HG02938 (cell line): ENCODE results near the gene ANKRD34A.

ENCODE experiments used
- ATAC-seq: cut with Tn5 transposase; IDR thresholded peaks from one replicate; pipeline ENCODE4 v1.9.1; 2021; ENCODE audit warnings: mild to moderate bottlenecking, moderate library complexity; ENCODE audit not compliant: unreplicated experiment

The ANKRD34A gene

GRCh38 chr1:145991735-145992412, 27.5 kb upstream of the ANKRD34A start:
- ATAC-seq = no peak

- no peak for ATAC-seq
Observed at GRCh38 chr1:145990249-145990855, 26.0 kb upstream of the ANKRD34A start.

DNA sequence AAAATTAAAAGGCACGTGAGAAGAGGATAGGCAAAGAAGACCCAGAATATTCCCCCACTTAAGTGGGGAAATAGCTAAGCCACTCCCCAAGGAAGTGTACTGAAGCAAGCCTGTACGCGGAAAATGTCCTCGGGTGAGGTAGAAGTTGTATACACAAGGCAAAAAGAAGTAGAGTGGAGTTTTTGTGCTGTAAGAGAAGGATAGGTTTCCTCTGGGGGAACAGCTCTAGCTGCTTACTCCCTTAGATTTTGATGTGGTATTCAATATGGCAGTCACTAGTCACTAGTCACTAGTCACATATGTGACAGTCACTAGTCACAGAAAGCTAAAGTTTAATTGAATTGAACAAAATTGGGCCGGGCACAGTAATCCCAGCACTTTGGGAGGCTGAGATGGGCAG, 24.4 kb upstream of the ANKRD34A start:
- ATAC-seq = no peak

- no peak for ATAC-seq
Observed at GRCh38 chr1:145987926-145988325, 23.6 kb upstream of the ANKRD34A start.

GRCh38 chr1:145986551-145986950, 22.2 kb upstream of the ANKRD34A start:
- no peak for ATAC-seq

GRCh38 chr1:145985502-145986439, 21.4 kb upstream of the ANKRD34A start:
- ATAC-seq = no peak

DNA sequence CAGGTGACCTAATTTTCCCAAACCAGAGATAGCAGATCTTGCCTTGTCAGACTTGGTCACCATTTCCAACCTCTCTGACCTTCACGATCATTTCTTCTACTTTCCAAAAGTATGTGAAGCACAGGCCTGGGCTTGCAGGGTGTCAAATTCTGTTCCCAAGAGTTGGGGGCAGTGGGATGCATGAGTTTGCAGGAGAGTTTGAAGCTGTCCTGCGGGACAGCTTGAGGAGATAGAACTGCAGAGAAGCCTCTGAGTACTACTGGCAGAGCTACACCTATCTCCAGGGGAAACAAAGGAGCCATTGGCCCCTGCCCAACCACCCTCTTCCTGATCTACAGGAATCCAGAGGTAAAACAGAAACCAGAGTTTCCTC, 20.7 kb upstream of the ANKRD34A start:
- ATAC-seq = no peak

GRCh38 chr1:145983960-145984830, 19.8 kb upstream of the ANKRD34A start:
- ATAC-seq = no peak

DNA sequence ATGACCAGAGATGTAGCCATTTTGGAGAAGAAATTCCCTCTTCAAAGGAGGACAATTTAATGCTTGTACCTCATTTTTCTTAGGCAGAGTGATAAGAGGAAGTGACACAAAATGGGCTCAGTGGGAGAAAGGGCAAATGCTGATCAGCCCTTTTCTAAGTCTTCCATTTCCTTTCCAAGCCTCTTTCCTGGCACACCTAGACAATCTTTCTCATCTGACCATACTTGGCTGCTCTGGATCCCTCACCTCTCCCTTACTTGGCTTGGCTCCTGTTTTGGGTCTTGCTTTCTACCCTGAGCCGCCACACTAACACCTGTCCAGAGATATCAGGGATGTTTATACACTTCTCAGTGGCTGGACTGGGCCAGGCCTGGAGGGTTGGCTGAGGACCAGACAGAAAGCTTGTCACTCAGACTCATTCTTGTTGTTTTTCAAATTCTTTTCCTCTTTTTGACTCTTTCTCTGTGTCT, 18.9 kb upstream of the ANKRD34A start:
- ATAC-seq = no peak

- no peak for ATAC-seq
Observed at GRCh38 chr1:145982010-145982723, 17.8 kb upstream of the ANKRD34A start.

GRCh38 chr1:145980457-145980994, 16.2 kb upstream of the ANKRD34A start:
- ATAC-seq = no peak

GRCh38 chr1:145979746-145980456, 15.5 kb upstream of the ANKRD34A start:
- peak; percentile 21 for ATAC-seq

DNA sequence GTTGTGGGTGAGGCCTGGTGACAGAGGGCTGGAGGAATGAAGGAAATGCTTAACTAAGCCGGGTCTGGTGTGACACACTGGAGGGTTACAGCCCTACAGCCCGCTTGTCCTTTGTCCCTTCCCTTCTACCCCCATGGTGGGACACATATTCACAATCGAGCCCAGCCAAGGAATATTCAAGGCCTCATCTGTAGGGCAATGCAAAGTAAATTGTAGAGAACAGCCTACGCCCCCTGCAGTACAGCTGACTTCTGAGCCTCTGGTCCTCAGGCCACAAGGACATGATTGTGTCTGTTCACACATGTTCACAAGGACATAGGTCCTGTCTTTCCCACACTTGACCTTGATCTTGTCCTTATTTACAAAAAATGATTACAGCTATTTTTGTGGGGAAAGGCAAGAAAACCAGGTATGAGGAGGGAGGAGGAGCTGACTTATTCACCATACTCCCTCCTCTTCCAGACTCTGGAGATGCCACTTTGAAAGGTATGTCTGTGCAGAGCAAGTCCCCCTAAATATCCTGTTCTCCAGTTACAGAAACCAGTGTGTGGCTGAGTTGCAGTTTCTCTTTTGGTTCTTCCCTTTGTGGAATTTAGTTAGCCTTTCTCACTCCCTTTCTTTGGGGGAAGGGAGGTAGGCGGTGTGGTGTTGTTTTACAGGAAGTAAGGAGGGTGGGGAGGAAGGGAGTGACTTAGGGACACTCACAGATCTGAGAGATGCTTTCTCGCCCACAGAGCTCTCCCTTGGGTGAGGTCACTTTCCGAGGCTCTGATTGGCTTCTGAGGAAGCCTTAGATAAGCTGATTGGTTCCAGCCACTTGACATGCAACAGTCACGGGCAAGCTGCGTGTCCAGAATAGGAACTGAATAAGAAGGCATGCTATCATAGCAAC, 14.7 kb upstream of the ANKRD34A start:
- peak; percentile 92 for ATAC-seq

GRCh38 chr1:145978471-145978853, 14.1 kb upstream of the ANKRD34A start:
- no peak for ATAC-seq

DNA sequence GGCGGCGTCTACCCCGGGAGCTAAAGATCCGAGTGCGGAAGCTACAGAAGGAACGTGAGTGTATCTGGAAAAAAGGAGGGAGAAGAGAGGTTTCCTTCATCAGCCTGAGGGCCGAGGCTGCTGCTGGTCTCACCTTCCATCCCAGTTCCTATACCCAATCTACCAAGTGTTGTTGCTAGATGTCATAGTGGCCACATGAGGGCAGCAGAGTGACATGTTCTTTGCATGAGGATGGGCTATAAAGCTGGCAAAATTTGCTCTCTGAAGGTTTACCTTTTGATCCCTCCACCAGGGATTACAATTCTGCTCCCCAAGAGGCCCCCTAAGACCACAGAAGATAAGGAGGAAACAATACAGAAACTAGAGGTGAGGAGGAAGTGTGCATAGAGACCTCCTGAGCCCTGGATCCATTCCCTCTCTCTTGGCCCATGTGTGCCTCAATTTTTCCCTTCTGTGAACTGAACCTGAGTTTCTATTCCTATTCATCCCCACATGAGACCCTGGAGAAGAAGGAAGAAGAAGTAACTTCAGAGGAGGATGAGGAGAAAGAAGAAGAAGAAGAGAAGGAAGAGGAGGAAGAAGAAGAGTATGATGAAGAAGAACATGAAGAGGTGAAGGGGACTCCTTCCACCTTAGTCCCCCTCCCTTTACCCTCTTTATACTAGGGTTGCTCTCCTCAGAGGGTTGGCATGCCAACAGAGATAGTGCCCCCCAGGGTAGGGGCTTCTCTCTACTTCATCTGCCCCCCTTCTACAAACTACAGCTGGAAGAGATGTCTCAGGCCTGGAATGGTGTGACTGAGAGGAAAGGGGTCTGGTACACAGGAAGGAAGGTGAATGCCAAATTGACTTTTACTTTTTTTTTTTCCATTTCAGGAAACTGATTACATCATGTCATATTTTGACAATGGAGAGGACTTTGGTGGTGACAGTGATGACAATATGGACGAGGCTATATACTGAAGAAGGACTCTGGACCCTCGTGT, 13.4 kb upstream of the ANKRD34A start:
- ATAC-seq = no peak

DNA sequence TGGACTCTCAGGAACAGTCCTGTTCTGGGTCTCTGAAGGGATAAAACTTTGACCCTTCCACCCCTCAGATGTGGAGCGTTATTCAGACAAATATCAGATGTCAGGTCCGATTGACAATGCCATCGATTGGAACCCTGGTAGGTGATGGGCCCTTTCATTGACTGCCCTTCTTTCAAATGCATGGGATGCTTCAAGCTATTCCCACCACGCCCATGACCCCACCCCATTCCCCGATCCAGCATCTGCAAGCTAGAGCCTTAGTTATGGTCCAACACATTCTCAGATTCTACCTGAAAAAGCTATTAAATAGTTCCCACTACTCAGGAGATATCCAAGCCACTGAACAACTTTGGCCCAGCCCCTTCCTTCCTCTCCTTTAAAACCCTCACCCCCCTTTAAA, 12.6 kb upstream of the ANKRD34A start:
- ATAC-seq = no peak

- no peak for ATAC-seq
Observed at GRCh38 chr1:145975216-145975615, 10.8 kb upstream of the ANKRD34A start.
